Cortex of kidney (tissue), 1 donor: Measurements from ENCODE around the gene LIN7B.

Experiments
- DNase-seq: peaks from one replicate; lab custom pipeline; 2025; lab: John Stamatoyannopoulos, UW

LIN7B gene

DNA sequence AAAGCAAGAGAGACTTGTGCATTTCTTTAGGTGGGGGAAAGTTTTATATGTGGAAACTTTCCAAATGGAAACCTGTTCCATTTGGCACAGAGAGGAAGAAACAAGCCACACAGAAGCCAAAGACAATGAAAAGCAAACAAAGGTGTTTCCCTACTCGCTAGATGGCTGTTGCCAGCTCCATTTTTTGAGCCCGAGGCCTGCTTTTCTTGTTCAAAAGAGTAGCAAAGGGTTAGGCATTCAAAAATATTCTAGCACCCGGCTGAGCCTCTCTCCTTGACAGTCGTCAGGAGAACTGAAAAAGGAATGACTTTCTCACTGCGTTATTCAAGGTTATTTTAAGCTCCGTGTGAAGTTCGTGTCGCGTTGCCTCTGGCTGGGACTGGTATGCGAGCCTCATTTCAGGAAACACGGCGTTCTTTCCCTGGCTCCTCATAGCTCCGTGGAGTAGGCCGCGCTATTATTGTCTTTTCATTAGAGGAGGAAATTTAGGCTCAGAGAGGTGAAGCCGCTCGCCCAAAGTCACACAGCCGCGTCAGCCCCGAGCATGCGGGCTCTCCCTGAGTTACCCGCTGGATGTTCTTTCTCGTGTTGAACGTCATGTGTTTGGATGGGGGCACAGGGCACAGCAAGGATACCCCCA lies 51.1 kb downstream of the LIN7B start:
- DNase-seq = no peak

DNA sequence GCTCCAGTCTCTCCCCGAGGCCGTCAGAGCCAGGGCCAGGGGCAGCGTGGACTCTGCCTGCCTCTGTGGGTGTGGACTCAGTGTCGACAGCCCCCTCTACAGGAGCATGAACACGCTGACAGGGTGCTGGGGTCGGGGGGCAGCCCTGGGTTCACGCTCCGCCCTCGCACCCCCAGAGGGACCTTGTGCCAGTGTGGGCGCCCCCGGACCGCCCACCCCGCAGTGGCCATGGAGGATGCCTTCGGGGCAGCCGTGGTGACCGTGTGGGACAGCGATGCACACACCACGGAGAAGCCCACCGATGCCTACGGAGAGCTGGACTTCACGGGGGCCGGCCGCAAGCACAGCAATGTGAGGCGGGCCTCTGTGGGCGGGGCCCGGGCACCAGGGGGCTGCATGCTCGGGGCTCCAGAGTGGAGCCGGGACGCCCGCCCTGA lies 51.7 kb downstream of the LIN7B start:
- DNase-seq = no peak

DNA sequence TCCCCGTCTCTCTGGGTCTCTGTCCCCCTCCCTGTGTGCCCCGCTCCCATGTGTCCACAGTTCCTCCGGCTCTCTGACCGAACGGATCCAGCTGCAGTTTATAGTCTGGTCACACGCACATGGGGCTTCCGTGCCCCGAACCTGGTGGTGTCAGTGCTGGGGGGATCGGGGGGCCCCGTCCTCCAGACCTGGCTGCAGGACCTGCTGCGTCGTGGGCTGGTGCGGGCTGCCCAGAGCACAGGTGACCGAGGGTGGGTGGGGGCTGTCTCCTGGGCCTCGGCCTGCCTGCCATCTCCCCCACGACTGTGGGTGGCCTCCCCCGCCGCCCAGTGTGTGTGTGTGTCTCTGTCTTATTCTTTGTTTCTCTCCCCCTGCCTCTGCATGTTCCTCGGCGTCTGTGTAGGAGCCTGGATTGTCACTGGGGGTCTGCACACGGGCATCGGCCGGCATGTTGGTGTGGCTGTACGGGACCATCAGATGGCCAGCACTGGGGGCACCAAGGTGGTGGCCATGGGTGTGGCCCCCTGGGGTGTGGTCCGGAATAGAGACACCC lies 53.8 kb downstream of the LIN7B start:
- no peak for DNase-seq
